Peyer's patch (tissue), 4 donors: Measurements from ENCODE around the gene NR2F2. TPM values are rescaled to one million over a fixed set of nuclear protein-coding genes. Genes with fewer than 3 reads are reported as not detected.
A peak's percentile ranks its signal among the peaks of the same experiment; 100 is the strongest.

Source experiments
- DNase-seq, 3 donors: peaks; one replicate each; pipeline ENCODE4 v3.0.0-alpha.2; 2017 to 2019
- H3K27ac ChIP-seq, 4 donors: fragments of 200-600 bp; sonication (generic); one replicate each; pipeline ENCODE4 v1.5.1; 2016 to 2019
- H3K27me3 ChIP-seq, 2 donors: fragments of 200-600 bp; sonication (generic); one replicate each; pipeline ENCODE4 v1.5.1; 2019
- H3K36me3 ChIP-seq, 3 donors: fragments of 200-600 bp; sonication (generic); one replicate each; pipeline ENCODE4 v1.5.1; 2016 to 2019
- H3K4me1 ChIP-seq, 4 donors: fragments of 200-600 bp; sonication (generic); one replicate each; pipeline ENCODE4 v1.5.1; 2016 to 2019
- H3K4me3 ChIP-seq, 4 donors: fragments of 200-600 bp; sonication (generic); 1 replicate in 3 of 4; 2 replicates in 1 of 4; pipeline ENCODE4 v1.5.1; 2016 to 2019; ENCODE audit warnings: mild to moderate bottlenecking in 1 of 4
- H3K9me3 ChIP-seq, 4 donors: fragments of 200-600 bp; sonication (generic); one replicate each; pipeline ENCODE4 v1.5.1; 2016 to 2019; ENCODE audit warnings: mild to moderate bottlenecking in 1 of 4
- CTCF ChIP-seq, 6 experiments: fragments of 450-650 bp in 4 of 6; fragments of 200-600 bp in 2 of 6; sonication (generic) in 1 of 6; IDR thresholded peaks; one replicate each; pipeline ENCODE4 v1.5.1; 2017 to 2019; ENCODE audit warnings: antibody characterized with exemption in 6 of 6, mild to moderate bottlenecking in 3 of 6, moderate library complexity in 1 of 6
- POLR2A ChIP-seq, 2 donors: fragments of 450-650 bp; IDR thresholded peaks; one replicate each; pipeline ENCODE4 v1.5.1; 2017; ENCODE audit warnings: antibody characterized with exemption in 2 of 2, mild to moderate bottlenecking in 2 of 2, moderate library complexity in 2 of 2
- total RNA-seq, 4 donors: library from RNA; depleted of rRNA; stranded (reverse); fragments of >200 nt; gene quantifications; one replicate each; pipeline ENCODE4 v1.1.0, GENCODE V29; 2016

Gene NR2F2
- total RNA-seq, 4 donors from 2014 or later = 7.9 to 20.9 (median 15.3) TPM

GRCh38 chr15:96338766-96339618, 8.5 kb downstream of the NR2F2 start:
- peaks cover 0 to 8% (median 0%) of the 10 kb centered on the region in 3 donors for H3K36me3 ChIP-seq
- H3K4me1 ChIP-seq = peaks cover 0 to 31% (median 0%) of the 10 kb centered on the region in 4 donors
- peak overlapping the region; percentile 42 to 95 (median 68) for H3K27ac ChIP-seq
- no peaks in the 10 kb centered on the region for H3K27me3 ChIP-seq
- DNase-seq = no peak
- TF ChIP-seq POLR2A (IDR thresholded peaks at IDR 0.05) (no peak), CTCF (IDR thresholded peaks at IDR 0.05) (no peak)
- peak overlapping the region in 3 of 4 donors; percentile 44 to 85 (median 63) for H3K4me3 ChIP-seq
- H3K9me3 ChIP-seq = no peaks in the 10 kb centered on the region

- no peak for TF ChIP-seq CTCF (IDR thresholded peaks at IDR 0.05)
- no peak for TF ChIP-seq POLR2A (IDR thresholded peaks at IDR 0.05)
- H3K27me3 ChIP-seq = no peaks in the 10 kb centered on the region
- H3K9me3 ChIP-seq = no peaks in the 10 kb centered on the region
- peak overlapping the region; percentile 42 to 95 (median 68) for H3K27ac ChIP-seq
- no peak for DNase-seq
- peaks cover 0 to under 1% (median 0%) of the 10 kb centered on the region in 3 donors for H3K36me3 ChIP-seq
- H3K4me1 ChIP-seq = peaks cover 0 to 26% (median 0%) of the 10 kb centered on the region in 4 donors
- peak overlapping the region in 3 of 4 donors; percentile 44 to 85 (median 63) for H3K4me3 ChIP-seq
Measured at GRCh38 chr15:96339619-96340347, 9.3 kb downstream of the NR2F2 start.

GRCh38 chr15:96340348-96340597, 9.8 kb downstream of the NR2F2 start:
- H3K36me3 ChIP-seq = no peaks in the 10 kb centered on the region
- peaks cover 0 to 28% (median 0%) of the 10 kb centered on the region in 4 donors for H3K4me1 ChIP-seq
- H3K27ac ChIP-seq = peak overlapping the region in 3 of 4 donors; percentile 61 to 95 (median 75)
- H3K27me3 ChIP-seq = no peaks in the 10 kb centered on the region
- H3K4me3 ChIP-seq = peak overlapping the region in 3 of 4 donors; percentile 44 to 85 (median 63)
- no peak for DNase-seq
- H3K9me3 ChIP-seq = no peaks in the 10 kb centered on the region
- no peak for TF ChIP-seq POLR2A (IDR thresholded peaks at IDR 0.05)
- no peak for TF ChIP-seq CTCF (IDR thresholded peaks at IDR 0.05)

DNA sequence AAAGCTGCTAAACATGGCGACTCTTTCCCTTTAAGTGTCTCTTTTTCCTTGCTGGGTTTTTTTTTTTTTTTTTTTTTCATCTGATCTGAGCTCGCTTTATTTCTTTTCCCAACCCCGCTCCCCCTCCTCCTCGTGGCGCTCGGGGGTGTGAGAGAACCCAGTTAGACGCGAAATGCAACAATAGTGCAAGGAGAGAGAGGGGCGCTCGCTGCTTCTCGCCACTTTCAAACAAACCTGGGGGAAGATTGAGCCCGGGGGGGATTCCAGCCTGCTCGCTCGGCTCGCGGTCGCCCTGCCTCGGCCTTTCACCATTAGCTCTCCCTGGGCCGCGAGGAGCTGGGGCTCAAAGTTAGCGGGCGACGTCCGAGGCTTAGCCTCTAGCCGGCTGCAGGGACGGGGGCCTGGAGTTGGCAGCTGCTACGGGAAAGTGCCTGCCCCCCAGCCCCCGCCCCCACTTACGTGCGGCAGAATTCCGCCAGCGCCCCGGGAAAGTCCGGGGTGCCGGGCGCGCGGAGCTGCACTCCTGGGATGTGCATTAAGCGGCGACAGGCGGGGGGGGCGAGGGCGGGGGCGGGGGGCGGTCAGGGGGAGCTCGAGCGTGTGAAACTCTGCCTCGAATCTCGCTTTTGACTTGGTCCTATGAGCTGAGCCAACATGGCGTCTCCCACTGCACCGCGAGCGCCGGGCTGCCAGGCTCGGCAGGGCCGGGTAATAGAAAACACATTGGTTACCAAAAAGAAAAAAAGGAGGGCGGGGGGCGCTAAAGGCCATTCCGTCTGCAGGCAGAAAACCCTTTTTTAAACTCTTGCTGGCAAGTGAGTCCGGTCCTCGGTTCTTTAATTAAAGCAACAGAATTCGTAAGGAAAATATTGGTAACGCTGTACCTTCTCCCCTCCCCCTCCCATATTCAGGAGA, 10.4 kb downstream of the NR2F2 start:
- Histone ChIP-seq H3K4me1 (peaks cover 0 to 34% (median 0%) of the 10 kb centered on the region in 4 donors), H3K36me3 (no peaks in the 10 kb centered on the region), H3K27me3 (no peaks in the 10 kb centered on the region), H3K27ac (peak overlapping the region; percentile 62 to 95 (median 78)), H3K9me3 (no peaks in the 10 kb centered on the region), H3K4me3 (peak overlapping the region; percentile 28 to 85 (median 54))
- no peak for TF ChIP-seq POLR2A (IDR thresholded peaks at IDR 0.05)
- TF ChIP-seq CTCF (IDR thresholded peaks at IDR 0.05) = peak in 1 of 6 experiments; percentile 9
- DNase-seq = peak in 1 of 3 donors; percentile 50
